Measurements from ENCODE around the gene SLC22A14. TPM values are rescaled to one million over a fixed set of nuclear protein-coding genes. Genes with fewer than 3 reads are reported as not detected.
A peak's percentile ranks its signal among the peaks of the same experiment; 100 is the strongest.

SLC22A14 gene
- total and polyA plus RNA-seq, 7 donors, result 0.09 TPM; not detected in 6

- 73 to 83% methylated on average over 5 of the region's 5 CpGs for WGBS, 2 donors
- TF ChIP-seq CTCF (IDR thresholded peaks at IDR 0.05) (peak in 2 of 4 experiments; percentile 13 to 22), POLR2AphosphoS5 (IDR thresholded peaks at IDR 0.05) (no peak)
These were observed 16.0 kb downstream of the SLC22A14 start for GRCh38 chr3:38297947-38298711.

GRCh38 chr3:38306941-38307340, 24.8 kb downstream of the SLC22A14 start:
- intact Hi-C loops (cut with DNase I), result no loop called here
- no peak overlapping the region for H3K27ac ChIP-seq
- no peaks in the 10 kb centered on the region for H3K4me1 ChIP-seq
- H3K27me3 ChIP-seq, result no peaks in the 10 kb centered on the region
- no peak for DNase-seq
- no peak overlapping the region for H3K4me3 ChIP-seq
- no peaks in the 10 kb centered on the region for H3K36me3 ChIP-seq
- peaks cover 0 to 2% (median 0%) of the 10 kb centered on the region in 4 donors for H3K9me3 ChIP-seq
- TF ChIP-seq CTCF (IDR thresholded peaks at IDR 0.05), result no peak
- TF ChIP-seq EP300 (IDR thresholded peaks at IDR 0.05), result no peak
- no peak for TF ChIP-seq POLR2A (IDR thresholded peaks at IDR 0.05)
- TF ChIP-seq POLR2AphosphoS5 (IDR thresholded peaks at IDR 0.05), result no peak
- 92% methylated on average over 5 of the region's 5 CpGs for WGBS, 2 donors

More at GRCh38 chr3:38297947-38298711, 16.0 kb downstream of the SLC22A14 start:
- Histone ChIP-seq H3K36me3 (no peaks in the 10 kb centered on the region), H3K27ac (no peak overlapping the region), H3K27me3 (no peaks in the 10 kb centered on the region), H3K4me1 (no peaks in the 10 kb centered on the region), H3K4me3 (no peak overlapping the region), H3K9me3 (no peaks in the 10 kb centered on the region)
- no peak for DNase-seq
- intact Hi-C loops (cut with DNase I), result no loop called here

- no peak overlapping the region for H3K27ac ChIP-seq
- TF ChIP-seq EP300 (IDR thresholded peaks at IDR 0.05), result no peak
- no peak for TF ChIP-seq POLR2A (IDR thresholded peaks at IDR 0.05)
- TF ChIP-seq POLR2AphosphoS5 (IDR thresholded peaks at IDR 0.05), result no peak
- TF ChIP-seq CTCF (IDR thresholded peaks at IDR 0.05), result no peak
- H3K4me3 ChIP-seq, result no peak overlapping the region
- H3K4me1 ChIP-seq, result no peaks in the 10 kb centered on the region
- intact Hi-C loops (cut with DNase I), result no loop called here
- H3K36me3 ChIP-seq, result no peaks in the 10 kb centered on the region
- H3K9me3 ChIP-seq, result peaks cover 0 to 2% (median 0%) of the 10 kb centered on the region in 4 donors
- no peaks in the 10 kb centered on the region for H3K27me3 ChIP-seq
- WGBS, 2 donors, result 87 to 90% methylated on average over 12 of the region's 12 CpGs
- DNase-seq, result no peak
These were observed 25.5 kb downstream of the SLC22A14 start for GRCh38 chr3:38307599-38307998.

GRCh38 chr3:38308456-38308855, 26.4 kb downstream of the SLC22A14 start:
- Histone ChIP-seq H3K27ac (no peak overlapping the region), H3K4me3 (no peak overlapping the region), H3K4me1 (no peaks in the 10 kb centered on the region), H3K36me3 (no peaks in the 10 kb centered on the region), H3K9me3 (peaks cover 0 to 2% (median 0%) of the 10 kb centered on the region in 4 donors), H3K27me3 (no peaks in the 10 kb centered on the region)
- intact Hi-C loops (cut with DNase I), result no loop called here
- 85 to 91% methylated on average over 9 of the region's 9 CpGs for WGBS, 2 donors
- TF ChIP-seq CTCF (IDR thresholded peaks at IDR 0.05) (no peak), POLR2AphosphoS5 (IDR thresholded peaks at IDR 0.05) (no peak), EP300 (IDR thresholded peaks at IDR 0.05) (no peak), POLR2A (IDR thresholded peaks at IDR 0.05) (no peak)
- no peak for DNase-seq
